Liver (tissue), 9 donors: ENCODE measurements around the gene SLC35E3. TPM values are rescaled to one million over a fixed set of nuclear protein-coding genes. Genes with fewer than 3 reads are reported as not detected.

Experiments
- DNase-seq: peaks from one replicate; pipeline ENCODE4 v3.0.0-alpha.2; 2017; ENCODE audit warnings: low spot score
- H3K27ac ChIP-seq, 2 donors: one replicate each; pipeline ENCODE4 v1.7.0; 2013; ENCODE audit warnings: inconsistent platforms in 2 of 2, low read length in 2 of 2, control low read depth in 1 of 2, low read depth in 1 of 2, mild to moderate bottlenecking in 1 of 2
- H3K27me3 ChIP-seq, 4 donors: one replicate each; pipeline versions ENCODE4 v1.6.1 to v1.7.0; 2013; ENCODE audit warnings: low read length in 3 of 4, inconsistent platforms in 1 of 4, mild to moderate bottlenecking in 1 of 4, moderate library complexity in 1 of 4; ENCODE audit not compliant: control insufficient read depth in 4 of 4, insufficient read depth in 4 of 4
- H3K36me3 ChIP-seq, 4 donors: one replicate each; pipeline versions ENCODE4 v1.6.1 to v1.7.0; 2013; ENCODE audit warnings: low read length in 3 of 4, mild to moderate bottlenecking in 3 of 4, low read depth in 1 of 4, moderate library complexity in 1 of 4; ENCODE audit not compliant: control insufficient read depth in 4 of 4, insufficient read depth in 3 of 4
- H3K4me1 ChIP-seq, 4 donors: one replicate each; pipeline versions ENCODE4 v1.6.1 to v1.7.0; 2013; ENCODE audit warnings: low read length in 3 of 4, mild to moderate bottlenecking in 3 of 4, moderate library complexity in 1 of 4; ENCODE audit not compliant: control insufficient read depth in 4 of 4, insufficient read depth in 4 of 4
- H3K4me3 ChIP-seq, 3 donors: one replicate each; pipeline versions ENCODE4 v1.6.1 to v1.7.0; 2013; ENCODE audit warnings: low read length in 3 of 3, control low read depth in 1 of 3, low read depth in 1 of 3, mild to moderate bottlenecking in 1 of 3
- H3K9ac ChIP-seq, 2 donors: one replicate each; pipeline ENCODE4 v1.7.0; 2013; ENCODE audit warnings: low read length in 2 of 2, mild to moderate bottlenecking in 2 of 2, moderate library complexity in 2 of 2, control low read depth in 1 of 2, low read depth in 1 of 2
- H3K9me3 ChIP-seq, 4 donors: one replicate each; pipeline versions ENCODE4 v1.6.1 to v1.7.0; 2013; ENCODE audit warnings: low read length in 3 of 4; ENCODE audit not compliant: control insufficient read depth in 4 of 4
- EGR1 ChIP-seq, 2 donors: IDR thresholded peaks; 2 replicates each; pipeline ENCODE4 v1.6.1; 2016 to 2018; ENCODE audit warnings: antibody characterized with exemption in 2 of 2, low read depth in 2 of 2
- FOXA1 ChIP-seq: IDR thresholded peaks from 2 replicates; pipeline ENCODE4 v1.6.1; 2016; ENCODE audit warnings: antibody characterized with exemption
- FOXA2 ChIP-seq: IDR thresholded peaks from 2 replicates; pipeline ENCODE4 v1.6.1; 2016; ENCODE audit warnings: antibody characterized with exemption
- GABPA ChIP-seq, 2 donors: IDR thresholded peaks in 1 of 2; conservative IDR thresholded peaks in 1 of 2; 2 replicates each; pipeline ENCODE4 v1.6.1; 2016; ENCODE audit warnings: antibody characterized with exemption in 2 of 2, mild to moderate bottlenecking in 1 of 2, moderate library complexity in 1 of 2
- HNF4A ChIP-seq, 2 donors: conservative IDR thresholded peaks; 2 replicates each; pipeline ENCODE4 v1.6.1; 2016; ENCODE audit warnings: antibody characterized with exemption in 2 of 2, mild to moderate bottlenecking in 2 of 2
- HNF4G ChIP-seq: IDR thresholded peaks from 2 replicates; pipeline ENCODE4 v1.6.1; 2016; ENCODE audit warnings: antibody characterized with exemption
- JUND ChIP-seq, 2 donors: IDR thresholded peaks; 2 replicates each; pipeline ENCODE4 v1.6.1; 2016; ENCODE audit warnings: antibody characterized with exemption in 2 of 2
- RAD21 ChIP-seq, 2 donors: IDR thresholded peaks; 2 replicates each; pipeline ENCODE4 v1.6.1; 2016; ENCODE audit warnings: antibody characterized with exemption in 2 of 2, mild to moderate bottlenecking in 2 of 2
- RXRA ChIP-seq, 2 donors: IDR thresholded peaks; 2 replicates each; pipeline ENCODE4 v1.6.1; 2017 to 2018; ENCODE audit warnings: antibody characterized with exemption in 2 of 2, mild to moderate bottlenecking in 1 of 2
- SP1 ChIP-seq: IDR thresholded peaks from 2 replicates; pipeline ENCODE4 v1.6.1; 2018; ENCODE audit warnings: antibody characterized with exemption, mild to moderate bottlenecking
- TAF1 ChIP-seq: conservative IDR thresholded peaks from 2 replicates; pipeline ENCODE4 v1.6.1; 2016; ENCODE audit warnings: antibody characterized with exemption, mild to moderate bottlenecking
- YY1 ChIP-seq: IDR thresholded peaks from 2 replicates; pipeline ENCODE4 v1.6.1; 2016; ENCODE audit warnings: antibody characterized with exemption, mild to moderate bottlenecking
- WGBS: extraction: QIAGEN DNeasy Blood & Tissue Kit; methylation state at CpG from one replicate; pipeline ENCODE4 v1.1.7; 2013; 5-methylcytosine and 5-hydroxymethylcytosine counted together
- polyA plus RNA-seq, 2 donors: library from polyadenylated mRNA; stranded (reverse) in 1 of 2; unstranded in 1 of 2; fragments of 200-250 nt in 1 of 2; fragments of >200 nt in 1 of 2; fragmentation: Nextera tagmentation in 1 of 2; extraction: Ambion mirVana in 1 of 2; gene quantifications; one replicate each; pipeline versions ENCODE4 v1.2.1 to v1.2.3, GENCODE V29; 2013 to 2015
- total RNA-seq, 2 donors: library from RNA; depleted of rRNA; stranded (reverse); fragments of >200 nt; gene quantifications; one replicate each; pipeline ENCODE4 v1.2.3, GENCODE V29; 2014
- TF ChIP-seq, protein P1 (sequence below): IDR thresholded peaks from 2 replicates; pipeline ENCODE4 v1.6.1; 2016; ENCODE audit warnings: antibody characterized with exemption
- TF ChIP-seq, protein P2 (sequence below): IDR thresholded peaks from 2 replicates; pipeline ENCODE4 v1.6.1; 2016; ENCODE audit warnings: antibody characterized with exemption
- TF ChIP-seq, protein P3 (sequence below): fragments of 150-350 bp; IDR thresholded peaks from 2 replicates; pipeline ENCODE4 v1.5.1; 2017; ENCODE audit warnings: improper control_type of control experiment, low read depth, low read length; ENCODE audit not compliant: missing input control
- TF ChIP-seq, protein P4 (sequence below): IDR thresholded peaks from 2 replicates; pipeline ENCODE4 v1.6.1; 2016; ENCODE audit warnings: antibody characterized with exemption, mild to moderate bottlenecking
- TF ChIP-seq, protein P5 (sequence below): IDR thresholded peaks from 2 replicates; pipeline ENCODE4 v1.6.1; 2016; ENCODE audit warnings: antibody characterized with exemption
- donor health status: healthy.
- donor health status: healthy.
- donor health status: healthy.
- donor health status: healthy.
- donor health status: healthy.

Gene SLC35E3
- total and polyA plus RNA-seq, 4 donors, result 2.1 to 6.0 (median 4.6) TPM

DNA sequence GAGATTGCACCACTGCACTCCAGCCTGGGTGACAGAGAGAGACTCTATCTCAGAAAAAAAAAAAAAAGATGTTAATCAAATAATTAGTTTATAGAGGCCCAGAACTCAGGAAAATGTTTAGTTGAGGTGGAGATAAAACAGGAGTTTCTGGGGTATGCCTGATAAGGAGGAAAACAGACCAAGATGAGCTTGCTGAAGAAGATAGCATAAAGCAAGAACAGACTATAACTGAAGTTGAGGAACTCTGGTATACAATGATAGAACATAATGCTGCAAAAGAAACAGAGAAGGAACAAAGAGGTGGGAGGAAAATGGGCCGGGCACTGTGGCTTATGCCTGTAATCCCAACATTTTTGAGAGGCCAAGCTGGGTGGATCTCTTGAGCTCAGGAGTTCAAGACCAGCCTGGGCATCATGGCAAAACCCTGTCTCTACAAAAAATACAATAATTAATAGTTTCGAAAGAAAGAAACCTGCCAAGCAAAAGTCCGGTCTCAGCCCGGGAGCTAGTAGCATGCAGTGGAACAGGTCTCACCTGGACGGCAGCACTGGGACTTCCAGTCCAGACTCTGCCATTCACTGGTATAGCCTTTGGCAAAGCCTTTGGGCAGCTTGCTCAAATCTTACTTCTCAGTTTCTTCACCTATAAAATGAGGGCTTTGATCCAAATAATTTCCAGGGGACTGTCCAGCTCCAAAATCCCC is 25.4 kb downstream of the SLC35E3 start:
- Histone ChIP-seq H3K9ac (no peak overlapping the region), H3K4me1 (no peaks in the 10 kb centered on the region), H3K4me3 (no peak overlapping the region), H3K9me3 (no peaks in the 10 kb centered on the region), H3K27ac (no peak overlapping the region), H3K27me3 (no peaks in the 10 kb centered on the region), H3K36me3 (peaks cover 0 to 5% (median under 1%) of the 10 kb centered on the region in 4 donors)
- 96% methylated on average over 5 of the region's 5 CpGs for WGBS
- TF ChIP-seq JUND (IDR thresholded peaks at IDR 0.05), result no peak
- TF ChIP-seq RXRA (IDR thresholded peaks at IDR 0.05), result no peak
- TF ChIP-seq FOXA1, result no peak
- TF ChIP-seq, protein P1, sequence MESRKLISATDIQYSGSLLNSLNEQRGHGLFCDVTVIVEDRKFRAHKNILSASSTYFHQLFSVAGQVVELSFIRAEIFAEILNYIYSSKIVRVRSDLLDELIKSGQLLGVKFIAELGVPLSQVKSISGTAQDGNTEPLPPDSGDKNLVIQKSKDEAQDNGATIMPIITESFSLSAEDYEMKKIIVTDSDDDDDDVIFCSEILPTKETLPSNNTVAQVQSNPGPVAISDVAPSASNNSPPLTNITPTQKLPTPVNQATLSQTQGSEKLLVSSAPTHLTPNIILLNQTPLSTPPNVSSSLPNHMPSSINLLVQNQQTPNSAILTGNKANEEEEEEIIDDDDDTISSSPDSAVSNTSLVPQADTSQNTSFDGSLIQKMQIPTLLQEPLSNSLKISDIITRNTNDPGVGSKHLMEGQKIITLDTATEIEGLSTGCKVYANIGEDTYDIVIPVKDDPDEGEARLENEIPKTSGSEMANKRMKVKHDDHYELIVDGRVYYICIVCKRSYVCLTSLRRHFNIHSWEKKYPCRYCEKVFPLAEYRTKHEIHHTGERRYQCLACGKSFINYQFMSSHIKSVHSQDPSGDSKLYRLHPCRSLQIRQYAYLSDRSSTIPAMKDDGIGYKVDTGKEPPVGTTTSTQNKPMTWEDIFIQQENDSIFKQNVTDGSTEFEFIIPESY, result no peak
- TF ChIP-seq HNF4A (conservative IDR thresholded peaks at IDR 0.05), result no peak
- no peak for TF ChIP-seq YY1
- no peak for TF ChIP-seq GABPA (IDR thresholded peaks at IDR 0.05 in 1 of 2, conservative IDR thresholded peaks at IDR 0.05 in 1 of 2)
- TF ChIP-seq, protein P2, sequence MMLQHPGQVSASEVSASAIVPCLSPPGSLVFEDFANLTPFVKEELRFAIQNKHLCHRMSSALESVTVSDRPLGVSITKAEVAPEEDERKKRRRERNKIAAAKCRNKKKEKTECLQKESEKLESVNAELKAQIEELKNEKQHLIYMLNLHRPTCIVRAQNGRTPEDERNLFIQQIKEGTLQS, result no peak
- TF ChIP-seq TAF1, result no peak
- TF ChIP-seq FOXA2, result no peak
- no peak for TF ChIP-seq HNF4G
- no peak for TF ChIP-seq RAD21 (IDR thresholded peaks at IDR 0.05)
- no peak for TF ChIP-seq SP1
- no peak for DNase-seq

DNA sequence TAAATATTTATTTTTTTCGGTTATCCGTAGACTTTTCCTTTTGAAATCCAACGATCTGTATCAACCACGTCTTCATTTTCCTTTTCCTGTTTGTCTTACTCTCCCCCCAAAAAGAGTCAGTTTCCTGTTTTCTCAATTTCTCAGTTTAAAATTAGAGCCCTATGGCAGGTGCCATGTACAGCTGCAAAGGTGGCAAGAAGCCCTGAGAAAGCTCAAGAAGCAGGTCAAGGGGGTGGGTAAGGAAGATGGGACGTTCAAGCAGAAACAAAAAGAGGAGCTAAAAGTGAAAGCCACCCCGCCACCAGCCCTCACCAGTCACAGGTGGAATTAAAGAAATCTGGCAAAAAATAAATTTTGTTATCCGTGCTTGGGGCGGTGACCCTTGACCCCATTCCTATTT is 26.7 kb downstream of the SLC35E3 start:
- Histone ChIP-seq H3K9me3 (no peaks in the 10 kb centered on the region), H3K36me3 (no peaks in the 10 kb centered on the region), H3K4me1 (no peaks in the 10 kb centered on the region), H3K4me3 (no peak overlapping the region), H3K27me3 (no peaks in the 10 kb centered on the region), H3K27ac (no peak overlapping the region), H3K9ac (no peak overlapping the region)
- no peak for TF ChIP-seq EGR1 (IDR thresholded peaks at IDR 0.05; ENCODE audit: low read depth in 2 of 2)
- WGBS, result 73% methylated on average over 8 of the region's 8 CpGs
- no peak for DNase-seq

DNA sequence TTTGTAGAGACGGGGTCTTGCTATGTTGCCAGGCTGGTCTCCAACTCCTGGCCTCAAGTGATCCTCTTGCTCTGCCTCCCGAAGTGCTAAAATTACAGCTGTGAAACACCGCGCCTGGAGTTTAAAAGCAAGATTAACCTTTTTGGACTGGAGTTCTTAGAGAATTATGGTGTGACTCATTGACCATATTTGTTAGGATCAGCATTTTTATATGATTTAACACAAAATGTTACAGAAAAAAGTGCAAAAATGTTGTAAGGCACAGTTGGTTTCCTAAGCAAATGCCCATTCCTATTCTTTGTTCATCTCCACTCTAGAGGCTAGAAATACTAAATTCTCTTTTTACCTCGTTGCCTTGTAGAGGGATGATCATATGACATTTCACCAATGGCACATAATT is 27.6 kb downstream of the SLC35E3 start:
- no peaks in the 10 kb centered on the region for H3K9me3 ChIP-seq

More for the DNA sequence above, 27.6 kb downstream of the SLC35E3 start:
- DNase-seq, result no peak
- Histone ChIP-seq H3K27ac (no peak overlapping the region), H3K9ac (no peak overlapping the region), H3K36me3 (no peaks in the 10 kb centered on the region), H3K27me3 (no peaks in the 10 kb centered on the region), H3K4me1 (no peaks in the 10 kb centered on the region), H3K4me3 (no peak overlapping the region)
- WGBS, result 95% methylated on average over 5 of the region's 5 CpGs
- TF ChIP-seq YY1 (no peak), FOXA2 (no peak), RAD21 (IDR thresholded peaks at IDR 0.05) (no peak), RXRA (IDR thresholded peaks at IDR 0.05) (no peak), HNF4G (no peak), EGR1 (IDR thresholded peaks at IDR 0.05; ENCODE audit: low read depth in 2 of 2) (no peak), FOXA1 (no peak), GABPA (IDR thresholded peaks at IDR 0.05 in 1 of 2, conservative IDR thresholded peaks at IDR 0.05 in 1 of 2) (no peak)
- TF ChIP-seq, protein P3, sequence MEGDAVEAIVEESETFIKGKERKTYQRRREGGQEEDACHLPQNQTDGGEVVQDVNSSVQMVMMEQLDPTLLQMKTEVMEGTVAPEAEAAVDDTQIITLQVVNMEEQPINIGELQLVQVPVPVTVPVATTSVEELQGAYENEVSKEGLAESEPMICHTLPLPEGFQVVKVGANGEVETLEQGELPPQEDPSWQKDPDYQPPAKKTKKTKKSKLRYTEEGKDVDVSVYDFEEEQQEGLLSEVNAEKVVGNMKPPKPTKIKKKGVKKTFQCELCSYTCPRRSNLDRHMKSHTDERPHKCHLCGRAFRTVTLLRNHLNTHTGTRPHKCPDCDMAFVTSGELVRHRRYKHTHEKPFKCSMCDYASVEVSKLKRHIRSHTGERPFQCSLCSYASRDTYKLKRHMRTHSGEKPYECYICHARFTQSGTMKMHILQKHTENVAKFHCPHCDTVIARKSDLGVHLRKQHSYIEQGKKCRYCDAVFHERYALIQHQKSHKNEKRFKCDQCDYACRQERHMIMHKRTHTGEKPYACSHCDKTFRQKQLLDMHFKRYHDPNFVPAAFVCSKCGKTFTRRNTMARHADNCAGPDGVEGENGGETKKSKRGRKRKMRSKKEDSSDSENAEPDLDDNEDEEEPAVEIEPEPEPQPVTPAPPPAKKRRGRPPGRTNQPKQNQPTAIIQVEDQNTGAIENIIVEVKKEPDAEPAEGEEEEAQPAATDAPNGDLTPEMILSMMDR, result no peak
- TF ChIP-seq, protein P4, sequence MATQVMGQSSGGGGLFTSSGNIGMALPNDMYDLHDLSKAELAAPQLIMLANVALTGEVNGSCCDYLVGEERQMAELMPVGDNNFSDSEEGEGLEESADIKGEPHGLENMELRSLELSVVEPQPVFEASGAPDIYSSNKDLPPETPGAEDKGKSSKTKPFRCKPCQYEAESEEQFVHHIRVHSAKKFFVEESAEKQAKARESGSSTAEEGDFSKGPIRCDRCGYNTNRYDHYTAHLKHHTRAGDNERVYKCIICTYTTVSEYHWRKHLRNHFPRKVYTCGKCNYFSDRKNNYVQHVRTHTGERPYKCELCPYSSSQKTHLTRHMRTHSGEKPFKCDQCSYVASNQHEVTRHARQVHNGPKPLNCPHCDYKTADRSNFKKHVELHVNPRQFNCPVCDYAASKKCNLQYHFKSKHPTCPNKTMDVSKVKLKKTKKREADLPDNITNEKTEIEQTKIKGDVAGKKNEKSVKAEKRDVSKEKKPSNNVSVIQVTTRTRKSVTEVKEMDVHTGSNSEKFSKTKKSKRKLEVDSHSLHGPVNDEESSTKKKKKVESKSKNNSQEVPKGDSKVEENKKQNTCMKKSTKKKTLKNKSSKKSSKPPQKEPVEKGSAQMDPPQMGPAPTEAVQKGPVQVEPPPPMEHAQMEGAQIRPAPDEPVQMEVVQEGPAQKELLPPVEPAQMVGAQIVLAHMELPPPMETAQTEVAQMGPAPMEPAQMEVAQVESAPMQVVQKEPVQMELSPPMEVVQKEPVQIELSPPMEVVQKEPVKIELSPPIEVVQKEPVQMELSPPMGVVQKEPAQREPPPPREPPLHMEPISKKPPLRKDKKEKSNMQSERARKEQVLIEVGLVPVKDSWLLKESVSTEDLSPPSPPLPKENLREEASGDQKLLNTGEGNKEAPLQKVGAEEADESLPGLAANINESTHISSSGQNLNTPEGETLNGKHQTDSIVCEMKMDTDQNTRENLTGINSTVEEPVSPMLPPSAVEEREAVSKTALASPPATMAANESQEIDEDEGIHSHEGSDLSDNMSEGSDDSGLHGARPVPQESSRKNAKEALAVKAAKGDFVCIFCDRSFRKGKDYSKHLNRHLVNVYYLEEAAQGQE, result no peak
- TF ChIP-seq, protein P5, sequence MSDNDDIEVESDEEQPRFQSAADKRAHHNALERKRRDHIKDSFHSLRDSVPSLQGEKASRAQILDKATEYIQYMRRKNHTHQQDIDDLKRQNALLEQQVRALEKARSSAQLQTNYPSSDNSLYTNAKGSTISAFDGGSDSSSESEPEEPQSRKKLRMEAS, result no peak
- TF ChIP-seq, protein P1, result no peak
